ENCODE results near the gene TTC3. TPM values are rescaled to one million over a fixed set of nuclear protein-coding genes. Genes with fewer than 3 reads are reported as not detected.

TTC3 gene
- total RNA-seq, 2 donors from 2014 or later: 32.8 to 84.2 TPM

DNA sequence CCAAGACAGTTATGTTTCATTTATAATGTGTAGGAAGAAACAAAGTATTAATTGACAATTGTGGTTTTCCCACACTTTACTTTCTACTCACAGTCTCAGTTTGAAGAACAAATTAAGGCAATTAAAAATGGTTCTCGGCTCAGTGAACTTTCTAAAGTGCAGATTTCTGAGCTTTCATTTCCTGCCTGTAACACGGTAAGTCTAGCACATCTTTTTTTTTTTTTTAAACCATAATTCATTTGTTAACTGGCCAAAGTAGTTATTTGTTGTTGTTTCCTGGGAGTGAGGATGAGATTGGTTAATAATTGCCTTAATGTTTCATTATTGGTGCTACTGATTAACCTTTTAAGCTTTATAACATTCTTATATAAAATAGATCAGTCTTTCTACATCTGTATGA is 119.0 kb downstream of the TTC3 start:
- Mint-ChIP-seq H3K27me3 (no peaks in the 10 kb centered on the region), H3K27ac (no peak overlapping the region), H3K4me3 (no peak overlapping the region), H3K4me1 (ENCODE audit: low read depth in 2 of 2) (peaks cover 0 to 3% of the 10 kb centered on the region in 2 donors), H3K36me3 (peaks cover 17% of the 10 kb centered on the region), H3K9me3 (no peaks in the 10 kb centered on the region)
- DNase-seq (ENCODE audit: low spot score): no peak
- no peak for ATAC-seq

DNA sequence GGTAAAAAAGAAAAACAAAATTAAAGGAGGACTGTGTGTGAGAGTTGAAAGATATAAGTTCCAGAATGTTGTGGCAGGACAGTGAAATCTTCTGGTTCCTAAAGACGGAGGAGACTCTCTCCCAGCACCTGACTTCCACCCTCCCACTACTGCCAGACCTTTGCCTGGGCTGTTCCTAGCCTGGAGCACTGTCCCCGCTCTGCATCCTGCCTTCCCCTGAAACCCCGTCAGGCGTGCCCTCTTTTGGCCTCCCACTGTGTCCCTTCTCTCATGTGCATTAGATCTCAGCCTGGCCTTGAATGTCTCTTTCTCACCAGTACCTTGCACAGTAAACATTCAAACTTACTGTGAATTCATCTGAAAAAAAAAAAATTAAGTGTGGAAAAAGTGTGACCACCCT is 120.0 kb downstream of the TTC3 start:
- peaks cover 9% of the 10 kb centered on the region for H3K36me3 Mint-ChIP-seq
- H3K4me3 Mint-ChIP-seq: no peak overlapping the region
- no peaks in the 10 kb centered on the region for H3K9me3 Mint-ChIP-seq
- H3K4me1 Mint-ChIP-seq (ENCODE audit: low read depth in 2 of 2): peaks cover 0 to 3% of the 10 kb centered on the region in 2 donors
- ATAC-seq (no peak), DNase-seq (ENCODE audit: low spot score) (no peak)
- peak overlapping the region in 1 of 2 donors; percentile 31 for H3K27ac Mint-ChIP-seq
- no peaks in the 10 kb centered on the region for H3K27me3 Mint-ChIP-seq

DNA sequence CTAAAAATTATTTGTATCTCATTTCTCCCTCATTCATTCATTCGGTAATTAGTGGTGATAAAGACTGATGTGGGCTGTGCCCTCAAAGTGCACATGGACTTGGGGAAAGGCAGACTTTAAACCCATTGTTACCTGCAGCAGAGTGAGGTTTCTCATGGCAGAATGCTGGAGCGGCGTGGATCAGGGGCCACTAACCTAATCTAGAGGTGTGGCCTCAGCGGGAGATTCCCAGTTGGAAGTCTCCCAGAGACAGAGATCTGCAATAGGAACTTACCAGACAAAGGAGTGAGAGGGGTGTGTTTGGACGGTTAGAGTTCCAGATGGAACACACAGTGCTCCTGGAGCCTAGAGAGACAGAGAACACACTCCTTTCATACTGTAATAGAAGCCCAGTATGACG is 120.6 kb downstream of the TTC3 start:
- no peak for ATAC-seq
- Mint-ChIP-seq H3K4me1 (ENCODE audit: low read depth in 2 of 2) (peaks cover 0 to 3% of the 10 kb centered on the region in 2 donors), H3K27me3 (no peaks in the 10 kb centered on the region), H3K36me3 (peaks cover 4% of the 10 kb centered on the region), H3K9me3 (no peaks in the 10 kb centered on the region), H3K27ac (no peak overlapping the region), H3K4me3 (no peak overlapping the region)
- DNase-seq (ENCODE audit: low spot score): no peak

DNA sequence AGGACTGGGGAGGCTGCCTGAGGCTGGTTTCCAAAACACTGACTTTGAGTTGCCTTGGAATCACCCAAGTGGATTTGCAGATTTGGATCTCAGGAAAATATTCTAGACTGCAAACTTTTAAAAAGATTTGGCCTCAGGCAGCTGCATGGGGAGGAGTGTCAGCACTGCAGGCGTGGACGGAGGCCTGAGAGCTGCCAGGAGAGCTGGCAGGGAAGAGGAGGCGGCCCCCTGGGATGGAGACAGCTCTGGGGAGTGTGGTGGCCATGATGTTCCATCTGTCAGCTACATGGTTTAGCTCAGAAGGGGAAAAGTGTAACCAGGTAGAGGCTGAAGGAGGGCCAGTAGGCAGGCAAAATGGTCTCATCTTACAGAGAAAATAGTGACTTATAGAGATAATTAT is 122.0 kb downstream of the TTC3 start:
- DNase-seq (ENCODE audit: low spot score): no peak
- no peak for ATAC-seq
- Mint-ChIP-seq H3K27ac (peak overlapping the region in 1 of 2 donors; percentile 28), H3K4me3 (no peak overlapping the region), H3K27me3 (no peaks in the 10 kb centered on the region), H3K4me1 (ENCODE audit: low read depth in 2 of 2) (peaks cover 0 to 3% of the 10 kb centered on the region in 2 donors), H3K9me3 (no peaks in the 10 kb centered on the region), H3K36me3 (peaks cover 4% of the 10 kb centered on the region)

DNA sequence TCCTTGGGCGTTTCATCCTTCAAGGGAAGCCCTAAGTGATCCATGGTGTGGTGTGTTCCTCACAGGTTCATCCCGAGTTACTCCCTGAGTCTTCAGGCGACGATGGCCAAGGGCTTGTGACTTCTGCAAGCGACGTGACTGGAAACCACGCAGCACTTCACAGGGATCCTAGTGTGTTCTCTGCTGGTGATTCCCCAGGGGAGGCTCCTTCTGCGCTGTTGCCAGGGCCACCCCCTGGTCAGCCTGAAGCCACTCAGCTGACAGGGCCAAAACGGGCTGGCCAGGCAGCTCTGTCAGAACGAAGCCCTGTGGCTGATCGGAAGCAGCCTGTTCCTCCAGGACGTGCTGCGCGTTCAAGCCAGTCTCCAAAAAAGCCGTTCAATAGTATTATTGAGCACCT is 122.6 kb downstream of the TTC3 start:
- no peaks in the 10 kb centered on the region for H3K27me3 Mint-ChIP-seq
- H3K4me3 Mint-ChIP-seq: no peak overlapping the region
- H3K4me1 Mint-ChIP-seq (ENCODE audit: low read depth in 2 of 2): peaks cover 0 to 3% of the 10 kb centered on the region in 2 donors
- no peak overlapping the region for H3K27ac Mint-ChIP-seq
- ATAC-seq (no peak), DNase-seq (ENCODE audit: low spot score) (no peak)
- H3K36me3 Mint-ChIP-seq: peaks cover 4% of the 10 kb centered on the region
- H3K9me3 Mint-ChIP-seq: no peaks in the 10 kb centered on the region

DNA sequence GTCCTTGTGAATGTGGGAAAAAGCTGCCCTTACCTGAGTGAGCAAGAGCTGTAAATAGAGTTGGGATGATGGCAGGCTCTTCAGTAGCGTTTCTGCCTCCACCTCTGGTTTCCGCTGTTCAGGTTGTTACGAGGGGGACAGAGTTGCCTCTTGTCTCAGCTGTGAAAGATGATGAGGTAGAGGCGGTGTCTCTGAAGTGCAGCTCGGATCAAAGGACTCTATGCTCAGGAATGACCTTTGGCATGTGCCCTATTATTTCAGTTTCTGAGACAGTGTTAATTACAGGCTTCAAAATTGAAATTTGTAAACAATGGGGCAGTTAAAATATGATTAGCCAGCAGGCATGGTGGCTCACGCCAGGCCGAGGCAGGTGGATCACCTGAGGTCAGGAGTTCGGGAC is 123.8 kb downstream of the TTC3 start:
- no peaks in the 10 kb centered on the region for H3K27me3 Mint-ChIP-seq
- H3K4me1 Mint-ChIP-seq (ENCODE audit: low read depth in 2 of 2): peaks cover 0 to 3% of the 10 kb centered on the region in 2 donors
- DNase-seq (ENCODE audit: low spot score): no peak
- no peak overlapping the region for H3K4me3 Mint-ChIP-seq
- H3K9me3 Mint-ChIP-seq: no peaks in the 10 kb centered on the region
- H3K27ac Mint-ChIP-seq: no peak overlapping the region
- H3K36me3 Mint-ChIP-seq: peaks cover 4% of the 10 kb centered on the region
- ATAC-seq: no peak

DNA sequence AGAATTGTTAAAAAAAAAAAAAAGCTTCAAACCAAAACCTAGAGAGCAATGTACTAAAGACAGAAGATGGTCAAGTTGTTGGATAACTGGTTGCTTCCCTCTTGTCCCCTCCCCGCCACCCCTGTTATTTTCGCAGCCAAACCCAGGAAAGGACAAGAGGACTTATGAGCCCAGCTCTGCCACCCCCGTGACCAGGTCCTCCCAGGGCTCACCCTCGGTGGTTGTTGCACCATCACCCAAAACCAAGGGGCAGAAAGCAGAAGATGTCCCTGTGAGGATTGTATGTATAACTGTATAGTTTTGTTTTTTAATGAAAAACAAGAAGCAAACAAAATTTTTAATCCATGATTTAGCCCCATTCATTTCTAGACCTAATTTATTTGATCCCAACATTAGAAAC is 124.7 kb downstream of the TTC3 start:
- Mint-ChIP-seq H3K27ac (no peak overlapping the region), H3K9me3 (no peaks in the 10 kb centered on the region), H3K27me3 (no peaks in the 10 kb centered on the region), H3K4me3 (no peak overlapping the region), H3K4me1 (ENCODE audit: low read depth in 2 of 2) (peaks cover 0 to 3% of the 10 kb centered on the region in 2 donors), H3K36me3 (peaks cover 13% of the 10 kb centered on the region)
- no peak for ATAC-seq
- no peak for DNase-seq (ENCODE audit: low spot score)

DNA sequence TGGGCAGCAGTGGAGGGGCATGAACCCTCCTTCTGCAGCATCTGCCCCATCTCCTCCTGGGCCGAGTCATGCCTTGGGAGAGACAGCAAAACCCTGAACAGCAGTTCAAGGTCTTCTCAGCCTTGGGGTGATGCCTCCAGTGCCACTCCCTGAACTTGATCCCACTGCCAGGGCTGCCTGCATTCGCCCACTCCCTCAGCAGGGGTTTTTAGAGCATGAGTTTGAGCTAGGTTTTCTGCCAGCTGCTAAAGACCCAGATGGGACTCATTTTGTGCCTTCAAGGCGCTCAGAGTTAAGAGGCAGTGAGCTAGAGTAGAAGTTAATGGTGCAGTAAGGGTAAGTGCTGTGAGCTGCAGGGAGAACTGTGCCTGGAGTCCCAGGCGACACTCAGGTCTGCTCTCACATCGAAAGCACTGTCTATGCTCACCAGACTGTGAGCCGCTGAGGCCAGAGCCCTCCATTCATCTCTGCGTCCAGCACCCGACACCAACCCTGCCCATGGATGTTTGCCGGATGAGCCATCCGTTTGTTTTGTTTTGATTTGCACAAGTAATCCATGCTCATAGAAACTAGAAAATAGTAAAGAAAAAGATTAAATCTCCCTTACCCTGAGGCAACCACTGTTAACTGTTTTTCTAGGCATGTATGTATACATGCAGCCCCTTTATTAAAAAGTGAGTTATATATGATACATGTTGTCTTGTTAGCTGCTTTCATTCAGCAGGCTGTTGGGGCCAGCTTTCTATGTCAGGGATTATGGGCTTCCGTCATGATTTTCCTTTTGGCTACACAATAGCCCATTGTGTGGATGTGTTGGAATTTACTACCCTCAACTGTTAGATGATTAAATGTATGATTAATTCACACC is 126.2 kb downstream of the TTC3 start:
- H3K27me3 Mint-ChIP-seq: no peaks in the 10 kb centered on the region
- peaks cover 0 to 3% of the 10 kb centered on the region in 2 donors for H3K4me1 Mint-ChIP-seq (ENCODE audit: low read depth in 2 of 2)
- H3K9me3 Mint-ChIP-seq: no peaks in the 10 kb centered on the region
- H3K36me3 Mint-ChIP-seq: peaks cover 16% of the 10 kb centered on the region
- ATAC-seq: no peak
- no peak overlapping the region for H3K27ac Mint-ChIP-seq
- H3K4me3 Mint-ChIP-seq: no peak overlapping the region
- DNase-seq (ENCODE audit: low spot score): no peak

DNA sequence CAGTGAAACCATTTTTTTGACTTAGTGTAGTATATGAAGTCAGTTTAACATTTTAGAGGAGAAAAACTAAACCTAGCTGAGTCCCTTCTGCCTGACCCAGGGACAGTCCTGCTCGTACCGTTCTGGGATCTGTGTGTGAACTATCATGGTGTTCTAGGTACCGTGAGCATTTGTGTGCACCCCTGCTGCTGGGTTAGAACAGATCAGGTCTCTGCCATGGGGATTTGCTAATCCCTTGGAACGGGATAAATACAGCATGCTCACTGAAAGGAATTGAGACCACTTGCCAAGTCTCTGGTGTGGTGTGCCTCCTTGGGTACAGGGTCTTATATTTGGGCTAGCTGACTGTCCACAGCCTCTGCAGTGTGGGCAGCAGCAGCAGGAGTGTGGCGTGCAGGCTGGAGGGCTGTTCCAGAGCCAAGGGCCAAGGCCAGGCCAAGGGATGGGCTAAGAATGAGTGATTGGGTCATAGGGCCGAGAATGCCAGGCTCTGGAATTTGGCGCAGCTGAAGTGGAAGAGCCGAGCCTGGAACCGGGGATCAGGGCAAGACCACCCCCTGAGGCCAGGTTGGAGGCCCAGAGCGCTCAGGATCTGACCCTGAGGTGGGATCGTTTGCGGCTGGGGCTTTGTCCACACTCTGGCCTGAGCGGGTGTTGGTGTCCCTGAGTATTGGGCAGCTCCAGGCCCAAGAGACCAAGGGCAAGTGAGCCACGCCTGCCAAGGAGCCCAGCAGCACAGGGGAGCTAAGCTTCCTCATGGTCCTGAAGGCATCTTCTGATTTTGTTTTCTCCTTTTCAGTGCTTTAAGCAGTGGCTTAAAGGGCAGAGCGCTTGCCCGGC is 127.8 kb downstream of the TTC3 start:
- Mint-ChIP-seq H3K36me3 (peaks cover 13% of the 10 kb centered on the region), H3K27ac (no peak overlapping the region)

DNA sequence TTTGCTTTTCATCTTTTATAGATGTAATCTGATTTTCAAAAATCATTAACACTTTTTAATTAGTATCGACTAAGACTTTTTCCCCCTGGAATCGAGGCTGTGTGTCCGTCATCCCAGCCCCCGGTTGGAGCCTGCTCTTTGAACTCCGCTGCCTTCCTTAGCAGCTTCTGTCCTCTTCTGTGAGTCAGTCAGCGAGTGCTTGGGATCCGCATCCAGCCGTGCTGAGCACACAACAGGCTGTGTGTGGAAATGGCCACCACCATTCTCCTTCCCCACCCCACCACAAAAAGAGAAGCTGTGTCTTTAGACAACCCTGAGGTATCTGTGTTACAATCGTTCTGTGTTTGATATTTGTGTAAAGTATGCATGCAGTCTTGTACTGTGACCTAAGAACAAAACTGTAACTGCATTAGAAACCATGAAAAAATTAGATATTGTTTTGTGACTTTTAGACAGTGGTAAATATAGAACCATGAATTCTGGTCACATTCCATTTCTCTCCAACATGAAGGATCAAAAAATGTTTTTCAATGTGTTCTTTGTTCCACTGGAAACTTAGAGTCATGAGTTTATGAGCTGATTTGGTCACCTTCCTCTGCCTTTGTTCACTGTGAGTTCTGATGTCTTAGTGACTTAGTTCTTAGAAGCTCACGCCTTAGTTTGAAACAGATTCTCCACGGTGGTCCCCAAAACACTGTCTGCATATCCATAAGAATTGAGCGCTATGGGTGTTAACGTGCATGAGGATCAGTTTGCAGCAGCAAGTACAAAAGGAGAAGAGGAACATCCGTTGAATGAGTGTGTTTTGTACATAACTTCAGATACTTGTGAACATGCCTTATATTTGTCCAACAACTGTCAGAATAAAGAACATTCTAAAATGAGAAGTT is 129.4 kb downstream of the TTC3 start:
- H3K27me3 Mint-ChIP-seq: no peaks in the 10 kb centered on the region
- no peak overlapping the region for H3K4me3 Mint-ChIP-seq
- no peaks in the 10 kb centered on the region for H3K9me3 Mint-ChIP-seq
- DNase-seq (ENCODE audit: low spot score) (no peak), ATAC-seq (no peak)
- H3K27ac Mint-ChIP-seq: no peak overlapping the region
- peaks cover 13% of the 10 kb centered on the region for H3K36me3 Mint-ChIP-seq
- peaks cover 8% of the 10 kb centered on the region in 2 donors for H3K4me1 Mint-ChIP-seq (ENCODE audit: low read depth in 2 of 2)

More for the DNA sequence above, 127.8 kb downstream of the TTC3 start:
- DNase-seq (ENCODE audit: low spot score): no peak
- no peaks in the 10 kb centered on the region for H3K4me1 Mint-ChIP-seq (ENCODE audit: low read depth in 2 of 2)
- ATAC-seq: no peak
- no peaks in the 10 kb centered on the region for H3K9me3 Mint-ChIP-seq
- no peaks in the 10 kb centered on the region for H3K27me3 Mint-ChIP-seq
- H3K4me3 Mint-ChIP-seq: no peak overlapping the region

DNA sequence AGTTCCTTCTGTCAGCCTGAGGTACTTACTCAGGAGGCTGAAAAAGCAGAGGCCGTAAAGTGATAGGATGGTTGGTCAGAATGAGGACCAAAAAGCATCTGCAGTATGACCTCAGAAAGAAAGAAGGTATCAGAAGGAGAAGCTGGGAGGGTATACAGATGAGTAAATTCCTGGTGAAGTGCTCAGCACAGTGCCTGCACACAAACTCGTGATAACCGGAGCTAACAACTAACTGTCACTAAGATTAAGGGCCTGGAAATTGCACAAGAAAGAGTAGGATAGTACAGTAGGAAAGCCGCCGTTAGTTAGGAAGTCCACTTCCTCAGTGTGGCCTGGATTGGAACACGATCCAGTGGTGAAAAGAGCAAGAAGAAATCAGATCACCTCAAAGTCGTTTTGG is 131.5 kb downstream of the TTC3 start:
- Mint-ChIP-seq H3K9me3 (no peaks in the 10 kb centered on the region), H3K27ac (no peak overlapping the region), H3K4me3 (no peak overlapping the region), H3K4me1 (ENCODE audit: low read depth in 2 of 2) (peaks cover 20 to 21% of the 10 kb centered on the region in 2 donors), H3K27me3 (no peaks in the 10 kb centered on the region), H3K36me3 (peaks cover 13% of the 10 kb centered on the region)
- no peak for ATAC-seq
- DNase-seq (ENCODE audit: low spot score): no peak

DNA sequence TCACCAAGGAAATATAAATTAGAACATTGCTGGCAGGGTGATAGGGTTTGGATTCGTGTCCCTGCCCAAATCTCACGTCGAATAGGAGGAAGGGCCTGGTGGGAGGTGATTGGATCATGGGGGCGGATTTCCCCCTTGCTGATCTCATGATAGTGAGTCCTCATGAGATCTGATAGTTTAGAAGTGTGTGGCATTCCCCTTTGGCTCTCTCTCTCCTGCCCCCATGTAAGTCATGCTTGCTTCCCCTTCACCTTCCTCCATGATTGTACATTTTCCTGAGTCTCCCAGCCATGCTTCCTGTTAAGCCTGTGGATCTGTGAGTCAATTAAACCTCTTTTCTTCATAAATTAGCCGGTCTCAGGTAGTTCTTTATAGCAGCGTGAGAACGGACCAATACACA is 133.4 kb downstream of the TTC3 start:
- H3K4me1 Mint-ChIP-seq (ENCODE audit: low read depth in 2 of 2): peaks cover 21% of the 10 kb centered on the region in 2 donors
- no peaks in the 10 kb centered on the region for H3K9me3 Mint-ChIP-seq
- H3K27ac Mint-ChIP-seq: peak overlapping the region; percentile 20 to 53
- no peak overlapping the region for H3K4me3 Mint-ChIP-seq
- H3K36me3 Mint-ChIP-seq: peaks cover 13% of the 10 kb centered on the region
- no peaks in the 10 kb centered on the region for H3K27me3 Mint-ChIP-seq
- ATAC-seq (no peak), DNase-seq (ENCODE audit: low spot score) (no peak)

DNA sequence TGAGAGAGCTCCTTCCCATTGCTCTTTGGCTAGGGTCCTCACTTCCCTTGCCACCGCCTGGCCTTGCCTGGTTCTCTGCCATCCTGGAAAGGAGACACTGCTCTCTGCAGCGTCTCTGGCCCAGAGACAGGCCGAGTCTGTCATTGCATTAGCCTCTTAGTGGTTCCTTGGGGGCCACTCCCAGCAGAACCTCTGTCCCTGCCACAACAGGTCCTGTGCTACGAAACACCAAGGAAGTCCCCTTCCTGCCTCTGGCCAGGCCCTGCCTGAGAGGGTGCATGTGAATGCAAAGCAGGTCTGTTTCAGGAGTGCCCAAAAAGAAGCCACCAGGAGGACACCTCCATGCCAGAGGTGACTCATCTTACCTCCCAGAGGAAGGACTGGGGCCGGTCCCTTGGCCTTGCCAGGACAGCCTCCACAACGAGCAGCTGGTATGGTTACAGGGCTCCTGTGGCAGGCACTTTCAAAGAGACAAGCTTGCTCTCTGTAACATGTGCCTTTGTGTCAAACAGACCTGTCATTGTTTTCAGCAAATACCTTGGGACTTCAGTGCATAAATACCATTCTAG is 134.5 kb downstream of the TTC3 start:
- DNase-seq (ENCODE audit: low spot score): no peak
- no peaks in the 10 kb centered on the region for H3K9me3 Mint-ChIP-seq

More for the DNA sequence above, 134.5 kb downstream of the TTC3 start:
- peak; percentile 68 to 72 for ATAC-seq
- H3K27ac Mint-ChIP-seq: peak overlapping the region; percentile 74 to 95
- H3K27me3 Mint-ChIP-seq: no peaks in the 10 kb centered on the region
- peaks cover 6% of the 10 kb centered on the region for H3K36me3 Mint-ChIP-seq
- H3K4me1 Mint-ChIP-seq (ENCODE audit: low read depth in 2 of 2): peaks cover 21% of the 10 kb centered on the region in 2 donors
- peak overlapping the region; percentile 65 for H3K4me3 Mint-ChIP-seq

Data from natural killer cell treated with Interleukin-12 subunit alpha and Interleukin-12 subunit beta and Interleukin-15 and Interleukin-18, amount 100 ng/mL, for 72 hours (primary cell).